ENCODE data around the gene LIPM. TPM values are rescaled to one million over a fixed set of nuclear protein-coding genes. Genes with fewer than 3 reads are reported as not detected.

LIPM gene
- total and polyA plus RNA-seq, 7 donors: not detected

DNA sequence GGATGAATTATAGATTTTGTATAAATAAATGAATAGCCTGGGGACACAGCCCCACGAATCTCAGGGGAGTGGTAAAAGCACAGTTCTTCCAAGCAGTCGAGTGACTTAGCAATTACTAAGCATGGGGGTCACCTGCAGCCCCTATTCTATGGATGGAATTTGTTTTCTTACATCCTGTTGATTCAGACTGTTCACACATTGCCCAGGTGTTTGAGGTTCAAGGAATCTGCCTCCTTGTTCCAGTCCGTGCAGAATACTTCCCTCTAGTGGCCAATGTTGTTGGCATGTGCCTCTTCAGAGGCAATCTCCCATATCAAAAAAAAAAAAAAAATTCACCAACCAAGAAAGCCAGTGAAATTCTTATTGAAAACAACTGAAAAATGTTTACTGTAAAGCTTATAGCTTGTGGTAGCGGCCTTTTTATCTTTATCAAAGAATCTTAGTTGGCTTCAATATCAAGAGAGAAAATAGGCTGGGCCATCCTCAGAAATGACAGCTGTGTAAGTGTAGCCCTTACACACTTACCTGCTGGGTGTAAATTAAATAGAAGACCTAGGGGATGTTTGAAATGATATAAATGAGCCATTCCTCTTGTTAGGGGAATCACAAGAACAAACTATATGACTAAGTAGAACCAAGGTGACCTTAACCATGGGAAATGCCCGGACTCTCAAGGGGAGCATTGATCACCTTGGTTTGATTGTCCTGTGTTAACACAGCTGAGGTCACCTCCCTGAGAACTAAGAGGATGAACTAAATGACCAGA is 7.8 kb downstream of the LIPM start:
- intact Hi-C loops (cut with DNase I): no loop called here
- peaks cover 0 to 4% (median 0%) of the 10 kb centered on the region in 3 donors for H3K27me3 ChIP-seq
- DNase-seq: no peak
- TF ChIP-seq EP300 (IDR thresholded peaks at IDR 0.05) (no peak), POLR2AphosphoS5 (IDR thresholded peaks at IDR 0.05) (no peak)
- TF ChIP-seq, protein P1, sequence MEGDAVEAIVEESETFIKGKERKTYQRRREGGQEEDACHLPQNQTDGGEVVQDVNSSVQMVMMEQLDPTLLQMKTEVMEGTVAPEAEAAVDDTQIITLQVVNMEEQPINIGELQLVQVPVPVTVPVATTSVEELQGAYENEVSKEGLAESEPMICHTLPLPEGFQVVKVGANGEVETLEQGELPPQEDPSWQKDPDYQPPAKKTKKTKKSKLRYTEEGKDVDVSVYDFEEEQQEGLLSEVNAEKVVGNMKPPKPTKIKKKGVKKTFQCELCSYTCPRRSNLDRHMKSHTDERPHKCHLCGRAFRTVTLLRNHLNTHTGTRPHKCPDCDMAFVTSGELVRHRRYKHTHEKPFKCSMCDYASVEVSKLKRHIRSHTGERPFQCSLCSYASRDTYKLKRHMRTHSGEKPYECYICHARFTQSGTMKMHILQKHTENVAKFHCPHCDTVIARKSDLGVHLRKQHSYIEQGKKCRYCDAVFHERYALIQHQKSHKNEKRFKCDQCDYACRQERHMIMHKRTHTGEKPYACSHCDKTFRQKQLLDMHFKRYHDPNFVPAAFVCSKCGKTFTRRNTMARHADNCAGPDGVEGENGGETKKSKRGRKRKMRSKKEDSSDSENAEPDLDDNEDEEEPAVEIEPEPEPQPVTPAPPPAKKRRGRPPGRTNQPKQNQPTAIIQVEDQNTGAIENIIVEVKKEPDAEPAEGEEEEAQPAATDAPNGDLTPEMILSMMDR (IDR thresholded peaks at IDR 0.05): peak in 2 of 4 experiments; percentile 18 to 39
- no peaks in the 10 kb centered on the region for H3K36me3 ChIP-seq
- H3K4me3 ChIP-seq: no peak overlapping the region
- WGBS, 2 donors: 23 to 40% methylated on average over 5 of the region's 5 CpGs
- no peaks in the 10 kb centered on the region for H3K9me3 ChIP-seq
- H3K4me1 ChIP-seq: no peaks in the 10 kb centered on the region
- no peak overlapping the region for H3K27ac ChIP-seq

DNA sequence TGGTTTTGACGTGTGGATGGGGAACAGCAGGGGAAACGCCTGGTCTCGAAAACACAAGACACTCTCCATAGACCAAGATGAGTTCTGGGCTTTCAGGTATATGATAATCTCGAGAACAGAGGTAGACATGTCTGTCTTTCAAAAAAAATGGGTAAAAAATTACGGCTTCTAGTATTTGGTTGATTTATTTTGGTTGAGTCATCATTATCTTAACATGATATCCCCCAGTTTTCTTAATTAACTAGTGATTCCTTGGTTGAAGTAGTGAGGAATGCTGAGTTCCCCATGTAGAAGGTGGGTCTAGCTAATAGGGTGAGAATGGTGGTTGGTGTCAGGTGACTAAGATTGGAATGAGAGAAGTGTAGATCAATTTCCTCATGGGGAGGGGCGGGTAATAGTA is 10.7 kb downstream of the LIPM start:
- no peak overlapping the region for H3K27ac ChIP-seq
- 92 to 94% methylated on average over 6 of the region's 6 CpGs for WGBS, 2 donors
- H3K9me3 ChIP-seq: no peaks in the 10 kb centered on the region
- intact Hi-C loops (cut with DNase I): no loop called here
- no peaks in the 10 kb centered on the region for H3K4me1 ChIP-seq
- H3K4me3 ChIP-seq: no peak overlapping the region
- DNase-seq: no peak
- peaks cover 0 to 4% (median 0%) of the 10 kb centered on the region in 3 donors for H3K27me3 ChIP-seq
- H3K36me3 ChIP-seq: no peaks in the 10 kb centered on the region
- TF ChIP-seq POLR2AphosphoS5 (IDR thresholded peaks at IDR 0.05) (no peak), POLR2A (IDR thresholded peaks at IDR 0.05) (no peak), EP300 (IDR thresholded peaks at IDR 0.05) (no peak)
- TF ChIP-seq, protein P1 (IDR thresholded peaks at IDR 0.05): no peak

DNA sequence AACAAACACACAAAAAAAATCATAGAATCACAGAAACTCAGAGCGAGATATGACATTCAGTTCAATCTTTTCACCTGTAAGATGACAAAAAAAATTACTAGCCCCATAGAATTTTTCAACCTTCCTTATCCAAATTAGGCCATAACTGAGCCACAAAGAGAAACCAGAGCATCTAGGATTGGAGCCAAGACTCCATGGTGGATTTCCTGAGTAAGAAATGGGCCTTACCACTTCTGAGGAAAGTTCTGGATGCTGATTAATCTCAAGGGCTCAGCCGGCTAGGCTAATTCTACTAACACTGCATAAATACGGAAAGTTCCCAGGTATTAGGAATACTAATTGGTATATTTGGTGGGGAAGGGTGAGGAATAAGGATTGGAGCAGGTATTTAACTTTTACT is 16.8 kb downstream of the LIPM start:
- Histone ChIP-seq H3K27me3 (no peaks in the 10 kb centered on the region), H3K9me3 (no peaks in the 10 kb centered on the region), H3K27ac (no peak overlapping the region), H3K36me3 (no peaks in the 10 kb centered on the region), H3K4me3 (no peak overlapping the region), H3K4me1 (peaks cover 0 to 9% (median 8%) of the 10 kb centered on the region in 4 donors)
- intact Hi-C loops (cut with DNase I): no loop called here
- WGBS, 2 donors: 94 to 96% methylated on average over 3 of the region's 3 CpGs
- TF ChIP-seq POLR2AphosphoS5 (IDR thresholded peaks at IDR 0.05) (no peak), EP300 (IDR thresholded peaks at IDR 0.05) (no peak), POLR2A (IDR thresholded peaks at IDR 0.05) (no peak)
- TF ChIP-seq, protein P1 (IDR thresholded peaks at IDR 0.05): no peak
- DNase-seq: no peak

DNA sequence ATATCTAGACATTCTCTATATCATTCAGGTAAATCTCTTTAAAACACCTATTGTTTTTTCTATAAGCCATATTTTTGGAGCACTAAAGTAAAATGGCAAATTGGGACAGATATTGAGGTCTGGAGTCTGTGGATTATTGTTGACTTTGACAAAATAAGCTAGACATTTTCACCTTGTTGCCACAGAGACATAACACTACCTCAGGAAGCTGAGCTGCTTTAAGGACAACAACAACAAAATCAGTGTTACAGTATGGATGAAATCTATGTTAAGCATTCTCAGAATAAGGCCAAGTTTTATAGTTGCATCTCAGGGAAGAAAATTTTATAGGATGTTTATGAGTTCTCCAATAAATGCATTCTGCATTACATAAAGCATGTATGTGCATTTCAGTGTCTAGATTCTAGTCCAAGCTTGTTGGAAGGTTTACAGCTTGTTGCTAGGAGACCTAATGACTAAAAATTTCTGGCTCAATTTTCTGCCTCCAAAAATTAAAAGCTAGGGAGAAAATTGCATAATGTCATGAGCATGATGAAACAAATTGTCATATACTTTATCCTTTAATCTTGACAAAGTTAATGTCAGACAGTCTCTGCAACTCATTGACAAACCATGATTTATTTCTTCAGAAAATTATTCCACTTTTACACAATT is 18.3 kb downstream of the LIPM start:
- Histone ChIP-seq H3K4me1 (peaks cover 0 to 9% (median 8%) of the 10 kb centered on the region in 4 donors), H3K4me3 (no peak overlapping the region), H3K36me3 (no peaks in the 10 kb centered on the region), H3K27ac (no peak overlapping the region), H3K9me3 (no peaks in the 10 kb centered on the region), H3K27me3 (no peaks in the 10 kb centered on the region)
- TF ChIP-seq, protein P1 (IDR thresholded peaks at IDR 0.05): no peak
- TF ChIP-seq EP300 (IDR thresholded peaks at IDR 0.05) (no peak), POLR2AphosphoS5 (IDR thresholded peaks at IDR 0.05) (no peak), POLR2A (IDR thresholded peaks at IDR 0.05) (no peak)
- DNase-seq: no peak
- intact Hi-C loops (cut with DNase I): no loop called here

Measured in sigmoid colon (tissue), 7 donors.